Measurements from ENCODE around the gene ACTL8.

- TF ChIP-seq TAF1 (IDR thresholded peaks at IDR 0.05; ENCODE audit: borderline replicate concordance, insufficient read depth, low read length) (no peak), POLR2AphosphoS5 (IDR thresholded peaks at IDR 0.05; ENCODE audit: low read depth, low read length) (no peak), SIN3A (IDR thresholded peaks at IDR 0.05; ENCODE audit: borderline replicate concordance, insufficient read depth, low read length) (no peak)
- TF ChIP-seq, protein P1, sequence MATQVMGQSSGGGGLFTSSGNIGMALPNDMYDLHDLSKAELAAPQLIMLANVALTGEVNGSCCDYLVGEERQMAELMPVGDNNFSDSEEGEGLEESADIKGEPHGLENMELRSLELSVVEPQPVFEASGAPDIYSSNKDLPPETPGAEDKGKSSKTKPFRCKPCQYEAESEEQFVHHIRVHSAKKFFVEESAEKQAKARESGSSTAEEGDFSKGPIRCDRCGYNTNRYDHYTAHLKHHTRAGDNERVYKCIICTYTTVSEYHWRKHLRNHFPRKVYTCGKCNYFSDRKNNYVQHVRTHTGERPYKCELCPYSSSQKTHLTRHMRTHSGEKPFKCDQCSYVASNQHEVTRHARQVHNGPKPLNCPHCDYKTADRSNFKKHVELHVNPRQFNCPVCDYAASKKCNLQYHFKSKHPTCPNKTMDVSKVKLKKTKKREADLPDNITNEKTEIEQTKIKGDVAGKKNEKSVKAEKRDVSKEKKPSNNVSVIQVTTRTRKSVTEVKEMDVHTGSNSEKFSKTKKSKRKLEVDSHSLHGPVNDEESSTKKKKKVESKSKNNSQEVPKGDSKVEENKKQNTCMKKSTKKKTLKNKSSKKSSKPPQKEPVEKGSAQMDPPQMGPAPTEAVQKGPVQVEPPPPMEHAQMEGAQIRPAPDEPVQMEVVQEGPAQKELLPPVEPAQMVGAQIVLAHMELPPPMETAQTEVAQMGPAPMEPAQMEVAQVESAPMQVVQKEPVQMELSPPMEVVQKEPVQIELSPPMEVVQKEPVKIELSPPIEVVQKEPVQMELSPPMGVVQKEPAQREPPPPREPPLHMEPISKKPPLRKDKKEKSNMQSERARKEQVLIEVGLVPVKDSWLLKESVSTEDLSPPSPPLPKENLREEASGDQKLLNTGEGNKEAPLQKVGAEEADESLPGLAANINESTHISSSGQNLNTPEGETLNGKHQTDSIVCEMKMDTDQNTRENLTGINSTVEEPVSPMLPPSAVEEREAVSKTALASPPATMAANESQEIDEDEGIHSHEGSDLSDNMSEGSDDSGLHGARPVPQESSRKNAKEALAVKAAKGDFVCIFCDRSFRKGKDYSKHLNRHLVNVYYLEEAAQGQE (IDR thresholded peaks at IDR 0.05; ENCODE audit: insufficient read depth in 1 of 2, low read depth in 2 of 2, low read length in 2 of 2) = no peak
These were observed 64.1 kb downstream of the ACTL8 start for GRCh38 chr1:17819129-17819802.

All from PFSK-1 (cell line).